Endothelial cell of umbilical vein (primary cell): ENCODE data around the gene SNX10. TPM values are rescaled to one million over a fixed set of nuclear protein-coding genes. Genes with fewer than 3 reads are reported as not detected.

Experiments used
- BruUV-seq: library from RNA; stranded (reverse); fragments of 400-500 nt; replicated peaks from 2 replicates; lab custom pipeline; 2021; lab: Mats Ljungman, UMichigan
- CTCF ChIA-PET: fragments of 300-600, 350-600 bp; sonication (Branson Sonifier 250); formaldehyde crosslinking; loops from one replicate; lab custom pipeline; 2021; ENCODE audit warnings: antibody characterized with exemption, inconsistent platforms; lab: Charles Lee
- POLR2A ChIA-PET: fragments of 300-600, 350-600 bp; sonication (Branson Sonifier 250); formaldehyde crosslinking; loops from one replicate; lab custom pipeline; 2021; ENCODE audit warnings: antibody characterized with exemption, inconsistent platforms; lab: Charles Lee
- DNase-seq: peaks from one replicate; pipeline ENCODE4 v3.0.0-alpha.2; 2011; ENCODE audit warnings: low read depth, low spot score
- FAIRE-seq: peaks from 2 replicates; lab custom pipeline; 2011; peaks lifted over from hg19 to GRCh38; lab: Jason Lieb, UNC
- H2AFZ ChIP-seq: 2 replicates; pipeline ENCODE4 v1.6.0; 2012; ENCODE audit warnings: low read depth, low read length, control low read depth, inconsistent platforms
- H3K27ac ChIP-seq: 2 replicates; pipeline ENCODE4 v1.5.1; 2011; ENCODE audit warnings: low read depth, mild to moderate bottlenecking, control low read depth, low read length, moderate library complexity; ENCODE audit not compliant: insufficient read depth
- H3K27me3 ChIP-seq, 2 experiments: 2 replicates each; pipeline versions ENCODE4 v1.6.0 to v1.6.1; 2011; ENCODE audit warnings: low read length in 2 of 2, mixed read lengths in 1 of 2; ENCODE audit not compliant: control insufficient read depth in 2 of 2, insufficient read depth in 2 of 2
- H3K36me3 ChIP-seq, 2 experiments: 2 replicates in 1 of 2; 3 replicates in 1 of 2; pipeline ENCODE4 v1.5.1; 2011; ENCODE audit warnings: low read length in 2 of 2, mild to moderate bottlenecking in 1 of 2, moderate library complexity in 1 of 2; ENCODE audit not compliant: control insufficient read depth in 2 of 2, insufficient read depth in 2 of 2; ENCODE audit errors: extremely low read depth in 1 of 2
- H3K4me1 ChIP-seq: 3 replicates; pipeline ENCODE4 v1.5.1; 2011; ENCODE audit warnings: mild to moderate bottlenecking, low read length; ENCODE audit not compliant: control insufficient read depth, insufficient read depth; ENCODE audit errors: extremely low read depth
- H3K4me2 ChIP-seq: 2 replicates; pipeline ENCODE4 v1.6.1; 2011; ENCODE audit warnings: low read length, control low read depth, mixed read lengths; ENCODE audit not compliant: insufficient read depth
- H3K4me3 ChIP-seq, 3 experiments: fragments of 200-600 bp in 1 of 3; sonication (generic), shearing (Covaris generic) in 1 of 3; replicated peaks in 1 of 3; 2 replicates each; pipeline ENCODE4 v1.5.1; 2011 to 2016; ENCODE audit warnings: control low read depth in 3 of 3, low read length in 3 of 3, mild to moderate bottlenecking in 2 of 3, inconsistent platforms in 1 of 3, low read depth in 1 of 3, moderate library complexity in 1 of 3; ENCODE audit not compliant: insufficient read depth in 1 of 3
- H3K79me2 ChIP-seq: 2 replicates; pipeline ENCODE4 v1.6.0; 2012; ENCODE audit warnings: low read length, inconsistent platforms; ENCODE audit not compliant: control insufficient read depth, insufficient read depth
- H3K9ac ChIP-seq: replicated peaks from 2 replicates; pipeline ENCODE3; 2011; ENCODE audit warnings: low read length, control low read depth; ENCODE audit not compliant: insufficient read depth; ENCODE audit errors: extremely low read depth
- H3K9me1 ChIP-seq: replicated peaks from 3 replicates; pipeline ENCODE4 v1.6.0; 2011; ENCODE audit warnings: mild to moderate bottlenecking, low read length; ENCODE audit not compliant: control insufficient read depth, insufficient read depth; ENCODE audit errors: extremely low read depth
- H3K9me3 ChIP-seq: replicated peaks from 2 replicates; pipeline ENCODE4 v1.5.1; 2012; ENCODE audit warnings: low read length, inconsistent platforms; ENCODE audit not compliant: control insufficient read depth, insufficient read depth
- H4K20me1 ChIP-seq: replicated peaks from 2 replicates; pipeline ENCODE3; 2011; ENCODE audit warnings: mild to moderate bottlenecking, low read length; ENCODE audit not compliant: control insufficient read depth, insufficient read depth; ENCODE audit errors: extremely low read depth
- CTCF ChIP-seq, 2 donors: IDR thresholded peaks; 1 replicate in 1 of 2; 2 replicates in 1 of 2; pipeline ENCODE4 v1.5.1; 2011; ENCODE audit warnings: low read length in 2 of 2, mild to moderate bottlenecking in 2 of 2, moderate library complexity in 2 of 2, control low read depth in 1 of 2, inconsistent platforms in 1 of 2, low read depth in 1 of 2; ENCODE audit not compliant: insufficient read depth in 1 of 2; ENCODE audit errors: extremely low read depth in 1 of 2
- EZH2 ChIP-seq: IDR thresholded peaks from 2 replicates; pipeline ENCODE4 v1.6.1; 2012; ENCODE audit warnings: borderline replicate concordance, low read depth, mild to moderate bottlenecking, moderate library complexity, low read length, inconsistent platforms; ENCODE audit not compliant: severe bottlenecking
- JUN ChIP-seq: IDR thresholded peaks from 2 replicates; pipeline ENCODE4 v1.6.1; 2011; ENCODE audit warnings: borderline replicate concordance, low read depth; ENCODE audit not compliant: insufficient read length, insufficient read depth
- MYC ChIP-seq: IDR thresholded peaks from one replicate; pipeline ENCODE4 v1.6.1; 2011; ENCODE audit warnings: mild to moderate bottlenecking, low read depth, low read length
- POLR2A ChIP-seq: IDR thresholded peaks from 2 replicates; pipeline ENCODE4 v1.6.1; 2012; ENCODE audit warnings: low read depth, mild to moderate bottlenecking, control low read depth, low read length
- dilution Hi-C: fragments of 300-500 bp; cut with MboI; formaldehyde crosslinking; loops from one replicate; pipeline ENCODE4 v1.15.0; 2019; ENCODE audit warnings: low sequenced_read_pairs; ENCODE audit not compliant: extremely low pct_ligation_motif_present
- intact Hi-C: fragments of 100-400 bp; cut with micrococcal nuclease; formaldehyde crosslinking; loops from one replicate; pipeline ENCODE4 v1.10.0; 2022
- polyA plus RNA-seq, 4 experiments: library from polyadenylated mRNA; depleted of rRNA in 3 of 4; stranded (reverse) in 3 of 4; unstranded in 1 of 4; fragments of >200 nt; gene quantifications; 2 replicates each; pipeline versions ENCODE4 v1.2.1 to v1.2.3, GENCODE V29; 2011 to 2012; ENCODE audit warnings: missing spikeins in 1 of 4
- total RNA-seq: library from RNA; stranded (reverse); gene quantifications from 2 replicates; pipeline ENCODE4 v1.2.3, GENCODE V29; 2021

The SNX10 gene
- total and polyA plus RNA-seq, 2 donors (not counting 3 experiments of a cell fraction or from before 2014, with no cell fraction given) = 0.25 to 0.80 TPM

GRCh38 chr7:26308551-26308950, 16.9 kb downstream of the SNX10 start:
- no peak for DNase-seq
- Histone ChIP-seq H4K20me1 (no peaks in the 10 kb centered on the region), H3K9me3 (no peaks in the 10 kb centered on the region), H3K27me3 (no peaks in the 10 kb centered on the region), H3K4me3 (no peak overlapping the region), H3K4me1 (no peaks in the 10 kb centered on the region), H3K36me3 (no peaks in the 10 kb centered on the region), H3K27ac (no peak overlapping the region), H3K79me2 (no peaks in the 10 kb centered on the region), H3K9me1 (no peaks in the 10 kb centered on the region), H3K4me2 (no peak overlapping the region), H2AFZ (no peak overlapping the region), H3K9ac (no peak overlapping the region)
- TF ChIP-seq JUN (no peak), CTCF (IDR thresholded peaks at IDR 0.05; ENCODE audit: extremely low read depth in 1 of 2, insufficient read depth in 1 of 2, low read depth in 1 of 2, low read length in 2 of 2) (no peak), EZH2 (no peak), MYC (no peak), POLR2A (no peak)
- intact Hi-C loops = no loop called here
- FAIRE-seq = no peak
- no TSS peak for BruUV-seq
- ChIA-PET CTCF (no interaction called here), POLR2A (no interaction called here)
- dilution Hi-C loops = no loop called here

- Histone ChIP-seq H3K9me1 (no peaks in the 10 kb centered on the region), H2AFZ (no peak overlapping the region), H3K4me3 (no peak overlapping the region), H3K36me3 (no peaks in the 10 kb centered on the region), H4K20me1 (no peaks in the 10 kb centered on the region), H3K9me3 (no peaks in the 10 kb centered on the region), H3K9ac (no peak overlapping the region), H3K27me3 (no peaks in the 10 kb centered on the region), H3K4me1 (no peaks in the 10 kb centered on the region), H3K79me2 (no peaks in the 10 kb centered on the region), H3K27ac (no peak overlapping the region), H3K4me2 (no peak overlapping the region)
- CTCF ChIA-PET = no interaction called here
- FAIRE-seq (no peak), DNase-seq (no peak)
- BruUV-seq = no TSS peak
- no peak for TF ChIP-seq JUN
- no peak for TF ChIP-seq MYC
- intact Hi-C loops = no loop called here
- dilution Hi-C loops = no loop called here
- POLR2A ChIA-PET = no interaction called here
Observed at GRCh38 chr7:26309089-26309488, 17.4 kb downstream of the SNX10 start.
